Gastrocnemius medialis (tissue), 4 donors: Measurements from ENCODE around the gene HDAC6.
"Not testable (repeated sequence)": the region's sequence is repeated elsewhere in the genome, so short reads cannot be mapped to it uniquely, and the experiment has no call there.

ENCODE experiments used
- POLR2A ChIP-seq, 2 donors: fragments of 450-650 bp; IDR thresholded peaks; one replicate each; pipeline ENCODE4 v1.6.1; 2017; ENCODE audit warnings: antibody characterized with exemption in 2 of 2, mild to moderate bottlenecking in 2 of 2, moderate library complexity in 2 of 2
- TF ChIP-seq, protein P1 (sequence below), 5 experiments: fragments of 450-650 bp in 3 of 5; fragments of 200-600 bp in 2 of 5; sonication (generic) in 2 of 5; IDR thresholded peaks in 4 of 5; conservative IDR thresholded peaks in 1 of 5; 1 replicate in 4 of 5; 2 replicates in 1 of 5; pipeline ENCODE4 v1.5.1; 2016 to 2019; ENCODE audit warnings: antibody characterized with exemption in 5 of 5, mild to moderate bottlenecking in 3 of 5, moderate library complexity in 3 of 5

DNA sequence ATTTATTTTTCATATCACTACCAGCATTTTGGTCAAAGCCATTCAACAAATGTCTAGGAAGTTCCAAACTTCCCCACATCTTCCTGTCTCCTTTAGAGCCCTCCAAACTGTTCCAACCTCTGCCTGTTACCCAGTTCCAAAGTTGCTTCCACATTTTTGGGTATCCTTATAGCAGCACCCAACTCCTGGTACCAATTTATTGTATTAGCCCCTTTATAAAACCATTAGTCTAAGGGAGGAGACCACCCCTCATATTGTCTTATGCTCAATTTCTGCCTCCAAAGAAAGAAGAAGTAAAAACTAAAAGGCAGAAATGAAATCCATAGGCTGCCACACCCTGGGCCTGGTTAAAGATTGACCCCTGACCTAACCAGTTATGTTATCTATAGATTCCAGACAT, 51.6 kb downstream of the HDAC6 start:
- TF ChIP-seq, protein P1, sequence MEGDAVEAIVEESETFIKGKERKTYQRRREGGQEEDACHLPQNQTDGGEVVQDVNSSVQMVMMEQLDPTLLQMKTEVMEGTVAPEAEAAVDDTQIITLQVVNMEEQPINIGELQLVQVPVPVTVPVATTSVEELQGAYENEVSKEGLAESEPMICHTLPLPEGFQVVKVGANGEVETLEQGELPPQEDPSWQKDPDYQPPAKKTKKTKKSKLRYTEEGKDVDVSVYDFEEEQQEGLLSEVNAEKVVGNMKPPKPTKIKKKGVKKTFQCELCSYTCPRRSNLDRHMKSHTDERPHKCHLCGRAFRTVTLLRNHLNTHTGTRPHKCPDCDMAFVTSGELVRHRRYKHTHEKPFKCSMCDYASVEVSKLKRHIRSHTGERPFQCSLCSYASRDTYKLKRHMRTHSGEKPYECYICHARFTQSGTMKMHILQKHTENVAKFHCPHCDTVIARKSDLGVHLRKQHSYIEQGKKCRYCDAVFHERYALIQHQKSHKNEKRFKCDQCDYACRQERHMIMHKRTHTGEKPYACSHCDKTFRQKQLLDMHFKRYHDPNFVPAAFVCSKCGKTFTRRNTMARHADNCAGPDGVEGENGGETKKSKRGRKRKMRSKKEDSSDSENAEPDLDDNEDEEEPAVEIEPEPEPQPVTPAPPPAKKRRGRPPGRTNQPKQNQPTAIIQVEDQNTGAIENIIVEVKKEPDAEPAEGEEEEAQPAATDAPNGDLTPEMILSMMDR (IDR thresholded peaks at IDR 0.05 in 4 of 5, conservative IDR thresholded peaks at IDR 0.05 in 1 of 5): not testable (repeated sequence)
- TF ChIP-seq POLR2A (IDR thresholded peaks at IDR 0.05): not testable (repeated sequence)
